ENCODE measurements around the gene KLHL29. TPM values are rescaled to one million over a fixed set of nuclear protein-coding genes. Genes with fewer than 3 reads are reported as not detected.

The KLHL29 gene
- total RNA-seq, 1 experiment from 2014 or later = 2.4 TPM

DNA sequence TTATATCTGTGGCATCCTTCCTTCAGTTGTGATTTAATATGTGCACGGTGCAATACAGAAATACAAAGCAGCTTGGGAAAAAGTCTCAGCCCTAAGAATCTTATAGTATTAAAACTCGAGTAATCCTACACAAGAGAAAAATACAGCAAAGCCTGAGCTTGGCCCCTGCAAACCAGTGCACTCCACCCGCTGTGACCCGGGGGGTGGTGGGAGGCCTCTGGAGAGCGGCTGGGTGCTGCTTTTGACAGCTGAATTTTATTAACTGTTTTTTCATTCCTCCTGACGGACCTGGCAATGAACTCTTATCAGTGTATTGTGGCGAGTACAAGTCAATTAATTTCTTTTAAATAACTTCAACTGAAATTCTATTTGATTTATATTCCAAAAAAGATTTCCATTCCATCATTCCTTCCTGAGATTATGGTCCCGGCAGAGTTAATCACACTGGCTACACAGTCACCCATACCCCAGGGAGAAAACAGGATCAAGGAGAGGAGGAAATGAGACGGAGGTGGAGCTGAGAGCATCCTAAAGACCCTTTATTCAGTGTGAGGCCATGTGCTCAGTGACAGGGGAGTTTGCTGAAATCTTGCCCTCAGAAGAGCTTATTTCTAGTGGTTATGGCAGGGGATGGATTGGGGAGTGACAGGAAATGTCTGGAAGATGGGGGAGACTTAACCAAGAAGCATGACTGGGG is 124.8 kb downstream of the KLHL29 start:
- H3K4me3 Mint-ChIP-seq = no peak overlapping the region

More for the DNA sequence above, 124.8 kb downstream of the KLHL29 start:
- no peaks in the 10 kb centered on the region for H3K79me1 ChIP-seq (ENCODE audit: insufficient read depth, low read depth, low read length, poor library complexity, severe bottlenecking)
- no peaks in the 10 kb centered on the region for H4K20me1 ChIP-seq (ENCODE audit: control insufficient read depth, insufficient read depth, insufficient read length)
- H4K91ac ChIP-seq (ENCODE audit: insufficient read length, low read depth, low read length) = no peak overlapping the region
- no peak overlapping the region for H3K9ac ChIP-seq (ENCODE audit: extremely low read depth, insufficient read length, low read length)
- no peak overlapping the region for H2AK5ac ChIP-seq (ENCODE audit: insufficient read length, low read length)
- no peaks in the 10 kb centered on the region for H3K9me3 ChIP-seq (ENCODE audit: control insufficient read depth, low read depth, low read length)
- TF ChIP-seq CTCF (conservative IDR thresholded peaks at IDR 0.05) = no peak
- no peak overlapping the region for H3K18ac ChIP-seq (ENCODE audit: insufficient read length, low read depth, low read length)
- no peak for DNase-seq
- no peak overlapping the region for H2BK5ac ChIP-seq (ENCODE audit: insufficient read length, low read length)
- no peak overlapping the region for H3K14ac ChIP-seq (ENCODE audit: insufficient read depth, low read length)
- no peak overlapping the region for H3K56ac ChIP-seq (ENCODE audit: insufficient read length, low read depth, low read length)
- no peak overlapping the region for H3K4ac ChIP-seq (ENCODE audit: low read depth, low read length)
- Mint-ChIP-seq H3K27ac (peak overlapping the region in 1 of 3 experiments; percentile 78; a peak in 3 of 7 replicates), H3K27me3 (ENCODE audit: low read depth) (peaks cover 2% of the 10 kb centered on the region), H3K36me3 (ENCODE audit: insufficient read depth in 1 of 3, low read depth in 3 of 3) (no peaks in the 10 kb centered on the region), H3K9me3 (no peaks in the 10 kb centered on the region; a peak in 1 of 5 replicates), H3K4me1 (peaks cover 4 to 9% of the 10 kb centered on the region in 2 experiments)
- H2BK120ac ChIP-seq (ENCODE audit: low read depth, low read length, poor library complexity, severe bottlenecking) = no peak overlapping the region
- H3K4me1 ChIP-seq (ENCODE audit: insufficient read depth, low read length) = no peaks in the 10 kb centered on the region
- no peak overlapping the region for H2BK20ac ChIP-seq (ENCODE audit: low read depth, low read length, poor library complexity, severe bottlenecking)
- no peak overlapping the region for H3K23ac ChIP-seq (ENCODE audit: insufficient read length, low read depth, low read length)
- no peak overlapping the region for H2BK12ac ChIP-seq (ENCODE audit: insufficient read length, low read depth, low read length)
- H3K27ac ChIP-seq (ENCODE audit: insufficient read length, low read depth, low read length) = no peak overlapping the region
- no peaks in the 10 kb centered on the region for H3K79me2 ChIP-seq (ENCODE audit: insufficient read depth, low read length)
- no peak overlapping the region for H3K4me2 ChIP-seq (ENCODE audit: insufficient read depth, insufficient read length, low read length)
- no peak overlapping the region for H4K8ac ChIP-seq (replicated peaks; ENCODE audit: insufficient read length, low read depth, low read length)
- no peak overlapping the region for H4K5ac ChIP-seq (ENCODE audit: insufficient read length, low read depth, low read length)
- no peak overlapping the region for H2BK15ac ChIP-seq (ENCODE audit: low read depth, low read length)
- WGBS (ENCODE audit: extremely low coverage, insufficient read length, low lambda C conversion rate) = no CpG with 5 or more reads among the region's 9 CpGs
- no peak overlapping the region for H3T11ph ChIP-seq (ENCODE audit: low read length)
- H2AFZ ChIP-seq (ENCODE audit: low read length) = no peak overlapping the region
- H3K27me3 ChIP-seq (ENCODE audit: insufficient read depth, low read length) = no peaks in the 10 kb centered on the region
- H3K23me2 ChIP-seq (ENCODE audit: insufficient read length, low read depth, low read length, poor library complexity, severe bottlenecking) = no peaks in the 10 kb centered on the region
